H1 (cell line): ENCODE measurements around the gene PHACTR1.

Source experiments
- EGR1 ChIP-seq: IDR thresholded peaks from 2 replicates; pipeline ENCODE4 v1.6.1; 2011; ENCODE audit warnings: low read depth, low read length, borderline replicate concordance
- EP300 ChIP-seq, 2 experiments: IDR thresholded peaks; 1 replicate in 1 of 2; 2 replicates in 1 of 2; pipeline ENCODE4 v1.6.1; 2011 to 2012; ENCODE audit warnings: low read depth in 2 of 2, low read length in 2 of 2, mild to moderate bottlenecking in 2 of 2, borderline replicate concordance in 1 of 2, inconsistent platforms in 1 of 2, moderate library complexity in 1 of 2
- JUND ChIP-seq: IDR thresholded peaks from 2 replicates; pipeline ENCODE4 v1.6.1; 2011; ENCODE audit warnings: mild to moderate bottlenecking, improper control_type of control experiment, low read length
- POLR2A ChIP-seq, 2 experiments: IDR thresholded peaks; 1 replicate in 1 of 2; 2 replicates in 1 of 2; pipeline ENCODE4 v1.6.1; 2011; ENCODE audit warnings: low read depth in 2 of 2, low read length in 2 of 2, mild to moderate bottlenecking in 2 of 2; ENCODE audit errors: control extremely low read depth in 1 of 2
- POLR2AphosphoS5 ChIP-seq: IDR thresholded peaks from 2 replicates; pipeline ENCODE4 v1.6.1; 2011; ENCODE audit warnings: low read depth, low read length
- POU5F1 ChIP-seq: IDR thresholded peaks from 2 replicates; pipeline ENCODE4 v1.6.1; 2011; ENCODE audit warnings: low read depth, mild to moderate bottlenecking, low read length, moderate library complexity
- RNF2 ChIP-seq: fragments of 200-900, 300-1000 bp; sonication (generic); IDR thresholded peaks from 2 replicates; pipeline ENCODE4 v1.7.1; 2016; ENCODE audit warnings: borderline replicate concordance, low read depth, mild to moderate bottlenecking, antibody characterized with exemption, low read length; ENCODE audit not compliant: poor library complexity, severe bottlenecking; ENCODE audit errors: missing control alignments
- SUZ12 ChIP-seq: fragments of 200-600 bp; sonication (generic); IDR thresholded peaks from 2 replicates; pipeline ENCODE4 v1.6.1; 2012; ENCODE audit warnings: mild to moderate bottlenecking, inconsistent platforms, low read length, moderate library complexity, mixed read lengths
- YY1 ChIP-seq: IDR thresholded peaks from 2 replicates; pipeline ENCODE4 v1.6.1; 2011; ENCODE audit warnings: low read depth, mild to moderate bottlenecking, low read length
- TF ChIP-seq, protein P1 (sequence below): IDR thresholded peaks from 2 replicates; pipeline ENCODE4 v1.6.1; 2011; ENCODE audit warnings: low read length, improper control_type of control experiment
- TF ChIP-seq, protein P2 (sequence below): IDR thresholded peaks from 2 replicates; pipeline ENCODE4 v1.6.1; 2011; ENCODE audit warnings: low read depth, mild to moderate bottlenecking, low read length; ENCODE audit not compliant: insufficient read depth
- TF ChIP-seq, protein P3 (sequence below), 3 experiments: IDR thresholded peaks; 1 replicate in 2 of 3; 2 replicates in 1 of 3; pipeline versions ENCODE4 v1.5.1 to v1.6.1; 2011; ENCODE audit warnings: low read length in 3 of 3, mild to moderate bottlenecking in 3 of 3, inconsistent platforms in 2 of 3, low read depth in 1 of 3, moderate library complexity in 1 of 3; ENCODE audit not compliant: insufficient read depth in 1 of 3; ENCODE audit errors: control extremely low read depth in 1 of 3
- TF ChIP-seq, protein P4 (sequence below): IDR thresholded peaks from 2 replicates; pipeline ENCODE4 v1.6.1; 2012; ENCODE audit warnings: inconsistent platforms

DNA sequence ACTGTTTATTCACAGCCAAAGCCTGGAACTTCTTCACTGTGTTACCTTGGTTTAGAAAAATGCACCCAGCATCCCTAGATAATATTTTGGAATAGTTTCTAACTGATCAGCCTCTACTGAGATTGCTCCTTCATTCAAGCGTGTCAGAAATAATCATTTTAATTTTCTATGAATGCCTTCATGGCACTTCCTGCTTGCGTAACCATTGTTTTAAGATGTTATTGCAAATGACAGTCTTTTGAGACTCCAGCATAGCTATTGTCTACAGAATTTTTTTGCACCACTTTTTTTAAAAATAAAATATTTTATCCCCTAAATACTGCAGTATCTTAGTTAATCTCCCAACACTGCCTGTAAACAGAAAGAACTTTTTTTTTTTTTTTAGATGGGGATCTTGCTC is 213.1 kb downstream of the PHACTR1 start:
- TF ChIP-seq, protein P1, sequence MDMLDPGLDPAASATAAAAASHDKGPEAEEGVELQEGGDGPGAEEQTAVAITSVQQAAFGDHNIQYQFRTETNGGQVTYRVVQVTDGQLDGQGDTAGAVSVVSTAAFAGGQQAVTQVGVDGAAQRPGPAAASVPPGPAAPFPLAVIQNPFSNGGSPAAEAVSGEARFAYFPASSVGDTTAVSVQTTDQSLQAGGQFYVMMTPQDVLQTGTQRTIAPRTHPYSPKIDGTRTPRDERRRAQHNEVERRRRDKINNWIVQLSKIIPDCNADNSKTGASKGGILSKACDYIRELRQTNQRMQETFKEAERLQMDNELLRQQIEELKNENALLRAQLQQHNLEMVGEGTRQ, result no peak
- TF ChIP-seq, protein P2, sequence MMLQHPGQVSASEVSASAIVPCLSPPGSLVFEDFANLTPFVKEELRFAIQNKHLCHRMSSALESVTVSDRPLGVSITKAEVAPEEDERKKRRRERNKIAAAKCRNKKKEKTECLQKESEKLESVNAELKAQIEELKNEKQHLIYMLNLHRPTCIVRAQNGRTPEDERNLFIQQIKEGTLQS, result no peak
- TF ChIP-seq POU5F1 (no peak), JUND (no peak), POLR2A (IDR thresholded peaks at IDR 0.05; ENCODE audit: control extremely low read depth in 1 of 2, low read depth in 2 of 2, low read length in 2 of 2) (no peak), EP300 (IDR thresholded peaks at IDR 0.05; ENCODE audit: borderline replicate concordance in 1 of 2, low read depth in 2 of 2, low read length in 2 of 2) (no peak), YY1 (no peak), RNF2 (no peak), EGR1 (no peak), POLR2AphosphoS5 (no peak), SUZ12 (no peak)
- TF ChIP-seq, protein P3, sequence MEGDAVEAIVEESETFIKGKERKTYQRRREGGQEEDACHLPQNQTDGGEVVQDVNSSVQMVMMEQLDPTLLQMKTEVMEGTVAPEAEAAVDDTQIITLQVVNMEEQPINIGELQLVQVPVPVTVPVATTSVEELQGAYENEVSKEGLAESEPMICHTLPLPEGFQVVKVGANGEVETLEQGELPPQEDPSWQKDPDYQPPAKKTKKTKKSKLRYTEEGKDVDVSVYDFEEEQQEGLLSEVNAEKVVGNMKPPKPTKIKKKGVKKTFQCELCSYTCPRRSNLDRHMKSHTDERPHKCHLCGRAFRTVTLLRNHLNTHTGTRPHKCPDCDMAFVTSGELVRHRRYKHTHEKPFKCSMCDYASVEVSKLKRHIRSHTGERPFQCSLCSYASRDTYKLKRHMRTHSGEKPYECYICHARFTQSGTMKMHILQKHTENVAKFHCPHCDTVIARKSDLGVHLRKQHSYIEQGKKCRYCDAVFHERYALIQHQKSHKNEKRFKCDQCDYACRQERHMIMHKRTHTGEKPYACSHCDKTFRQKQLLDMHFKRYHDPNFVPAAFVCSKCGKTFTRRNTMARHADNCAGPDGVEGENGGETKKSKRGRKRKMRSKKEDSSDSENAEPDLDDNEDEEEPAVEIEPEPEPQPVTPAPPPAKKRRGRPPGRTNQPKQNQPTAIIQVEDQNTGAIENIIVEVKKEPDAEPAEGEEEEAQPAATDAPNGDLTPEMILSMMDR (IDR thresholded peaks at IDR 0.05; ENCODE audit: control extremely low read depth in 1 of 3, insufficient read depth in 1 of 3, low read depth in 1 of 3, low read length in 3 of 3), result no peak
- TF ChIP-seq, protein P4, sequence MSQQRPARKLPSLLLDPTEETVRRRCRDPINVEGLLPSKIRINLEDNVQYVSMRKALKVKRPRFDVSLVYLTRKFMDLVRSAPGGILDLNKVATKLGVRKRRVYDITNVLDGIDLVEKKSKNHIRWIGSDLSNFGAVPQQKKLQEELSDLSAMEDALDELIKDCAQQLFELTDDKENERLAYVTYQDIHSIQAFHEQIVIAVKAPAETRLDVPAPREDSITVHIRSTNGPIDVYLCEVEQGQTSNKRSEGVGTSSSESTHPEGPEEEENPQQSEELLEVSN, result no peak
